ENCODE measurements around the gene TFDP2.

- TF ChIP-seq GATA3 (IDR thresholded peaks at IDR 0.05; ENCODE audit: low read depth, low read length) (no peak), GATA2 (IDR thresholded peaks at IDR 0.05; ENCODE audit: low read depth, low read length) (no peak)
These were observed 209.1 kb downstream of the TFDP2 start for GRCh38 chr3:141940194-141940776.
